Measurements from ENCODE around the gene ZNF593OS.

DNA sequence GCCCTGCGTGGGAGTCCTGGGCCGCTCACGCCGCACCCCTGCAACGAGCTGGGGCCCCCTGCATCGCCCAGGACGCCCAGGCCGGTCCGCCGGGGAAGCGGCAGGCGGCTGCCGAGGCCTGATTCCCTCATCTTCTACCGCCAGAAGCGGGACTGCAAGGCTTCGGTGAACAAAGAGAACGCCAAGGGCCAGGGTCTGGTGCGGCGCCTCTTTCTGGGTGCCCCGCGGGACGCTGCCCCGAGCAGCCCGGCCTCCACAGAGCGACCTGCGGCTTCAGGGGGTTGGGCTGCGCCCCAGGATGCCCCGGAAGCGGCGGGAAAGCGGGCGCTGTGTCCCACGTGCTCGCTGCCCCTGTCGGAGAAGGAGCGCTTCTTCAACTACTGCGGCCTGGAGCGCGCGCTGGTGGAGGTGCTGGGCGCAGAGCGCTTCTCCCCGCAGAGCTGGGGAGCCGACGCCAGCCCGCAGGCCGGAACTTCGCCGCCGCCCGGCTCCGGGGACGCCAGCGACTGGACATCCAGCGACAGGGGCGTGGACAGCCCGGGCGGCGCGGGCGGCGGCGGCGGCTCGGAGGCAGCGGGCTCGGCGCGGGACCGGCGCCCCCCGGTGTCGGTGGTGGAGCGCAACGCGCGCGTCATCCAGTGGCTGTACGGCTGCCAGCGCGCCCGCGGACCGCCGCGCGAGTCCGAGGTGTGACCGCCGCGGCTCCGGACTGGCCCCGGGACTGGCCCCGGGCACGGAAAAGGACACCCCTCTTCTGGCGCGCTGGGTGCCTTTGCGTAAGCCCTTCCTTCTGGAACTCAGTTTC lies 10.0 kb downstream of the ZNF593OS start:
- peak; percentile 20 to 53 (median 36) for TF ChIP-seq CTCF (IDR thresholded peaks at IDR 0.05 in 4 of 5, conservative IDR thresholded peaks at IDR 0.05 in 1 of 5)
- TF ChIP-seq POLR2A (IDR thresholded peaks at IDR 0.05): peak; percentile 68 to 74
